ENCODE results near the gene DPH1. TPM values are rescaled to one million over a fixed set of nuclear protein-coding genes. Genes with fewer than 3 reads are reported as not detected.
A peak's percentile ranks its signal among the peaks of the same experiment; 100 is the strongest.

Gene DPH1
- total and polyA plus RNA-seq, 2 of the 4 experiments (the other 2 are of a cell fraction) = 24.4 to 49.9 TPM

DNA sequence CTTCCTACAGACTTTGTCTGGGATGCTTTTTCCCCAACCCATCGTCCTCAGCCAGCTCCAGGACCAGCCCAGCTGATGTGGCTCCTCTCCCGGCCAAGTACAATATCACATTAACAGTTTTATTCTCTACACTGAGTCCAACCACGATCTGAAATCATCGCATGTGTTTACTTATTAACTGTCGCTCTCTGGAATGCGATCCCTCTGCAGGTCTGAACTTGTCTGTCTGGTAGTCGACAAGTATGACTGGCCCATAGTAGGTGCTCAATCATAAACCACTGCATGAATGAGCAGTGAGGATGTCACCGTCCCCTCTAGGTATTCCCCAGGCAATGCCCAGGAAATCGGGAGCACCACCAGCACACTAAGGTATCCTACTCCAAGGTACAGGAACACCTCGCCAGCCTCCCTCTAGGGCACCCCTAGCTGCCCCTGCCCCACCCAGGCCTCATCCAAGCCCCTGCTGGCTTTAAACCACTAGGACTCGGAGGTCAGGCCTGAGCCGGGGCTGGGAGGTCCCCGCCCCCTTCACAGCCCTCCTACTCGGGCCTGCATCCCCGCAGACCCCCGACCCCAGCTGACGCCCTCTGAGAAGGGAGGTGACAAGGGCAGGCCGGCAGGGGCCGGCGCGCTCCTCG lies 32.5 kb upstream of the DPH1 start:
- Histone ChIP-seq H3K4me2 (ENCODE audit: low read depth, low read length) (no peak overlapping the region), H3K4me1 (ENCODE audit: control insufficient read depth, insufficient read depth, low read length) (peaks cover 11% of the 10 kb centered on the region)
- POLR2A ChIA-PET (ENCODE audit: unreplicated experiment) = no interaction called here

More for the DNA sequence above, 32.5 kb upstream of the DPH1 start:
- no peaks in the 10 kb centered on the region for H3K36me3 ChIP-seq (ENCODE audit: control insufficient read depth, insufficient read depth, low read length)
- no peak overlapping the region for H2BK120ac ChIP-seq (ENCODE audit: low read depth, low read length)
- H3K14ac ChIP-seq (replicated peaks; ENCODE audit: low read depth, low read length) = no peak overlapping the region
- intact Hi-C loops (cut with micrococcal nuclease) (no loop called here), in situ Hi-C loops (cut with MboI; ENCODE audit: low sequenced_read_pairs) (no loop called here), dilution Hi-C loops (cut with HindIII; ENCODE audit: low sequenced_read_pairs, unreplicated experiment) (no loop called here)
- H4K20me1 ChIP-seq (ENCODE audit: insufficient read depth, low read length) = no peaks in the 10 kb centered on the region
- H3K79me1 ChIP-seq (ENCODE audit: low read depth in 1 of 2, low read length in 2 of 2) = no peaks in the 10 kb centered on the region
- no peak overlapping the region for H3K9ac ChIP-seq (ENCODE audit: low read depth, low read length)
- H3K23ac ChIP-seq (ENCODE audit: low read depth, low read length) = no peak overlapping the region
- ATAC-seq (ENCODE audit: low read depth) = no peak
- H2AK5ac ChIP-seq (ENCODE audit: low read depth, low read length) = no peak overlapping the region; the same call in 1 of the 2 replicates
- H3K4me3 ChIP-seq (ENCODE audit: insufficient read depth, low read depth, low read length) = no peak overlapping the region
- CTCF ChIA-PET = no interaction called here
- H3K27ac ChIP-seq (ENCODE audit: insufficient read depth, low read length) = no peak overlapping the region
- H3K9me3 ChIP-seq (ENCODE audit: control insufficient read depth, insufficient read depth, low read length) = no peaks in the 10 kb centered on the region
- no peak overlapping the region for H4K5ac ChIP-seq (ENCODE audit: low read depth, low read length)
- H2BK5ac ChIP-seq (ENCODE audit: low read depth, low read length, poor library complexity, severe bottlenecking) = no peak overlapping the region
- no peak overlapping the region for H3K56ac ChIP-seq (ENCODE audit: extremely low read depth, insufficient read depth, low read length)
- WGBS, 2 experiments (ENCODE audit: extremely low coverage in 2 of 2, insufficient read length in 1 of 2) = 58% methylated on average over 7 of the region's 22 CpGs; no CpG with 5 or more reads in 1 of the 2 experiments
- no peak for DNase-seq
- H2AFZ ChIP-seq (replicated peaks; ENCODE audit: low read length, poor library complexity) = peak overlapping the region; percentile 35
- H2BK20ac ChIP-seq (ENCODE audit: low read depth, low read length) = no peak overlapping the region
- no TSS peak for BruUV-seq (replicated peaks)
- H3K18ac ChIP-seq (ENCODE audit: low read depth, low read length) = no peak overlapping the region
- H2AK9ac ChIP-seq (replicated peaks; ENCODE audit: low read depth, low read length, poor library complexity) = peak overlapping the region; percentile 12
- no peaks in the 10 kb centered on the region for H3K9me1 ChIP-seq (ENCODE audit: insufficient read depth, low read length)
- TF ChIP-seq, protein P1, sequence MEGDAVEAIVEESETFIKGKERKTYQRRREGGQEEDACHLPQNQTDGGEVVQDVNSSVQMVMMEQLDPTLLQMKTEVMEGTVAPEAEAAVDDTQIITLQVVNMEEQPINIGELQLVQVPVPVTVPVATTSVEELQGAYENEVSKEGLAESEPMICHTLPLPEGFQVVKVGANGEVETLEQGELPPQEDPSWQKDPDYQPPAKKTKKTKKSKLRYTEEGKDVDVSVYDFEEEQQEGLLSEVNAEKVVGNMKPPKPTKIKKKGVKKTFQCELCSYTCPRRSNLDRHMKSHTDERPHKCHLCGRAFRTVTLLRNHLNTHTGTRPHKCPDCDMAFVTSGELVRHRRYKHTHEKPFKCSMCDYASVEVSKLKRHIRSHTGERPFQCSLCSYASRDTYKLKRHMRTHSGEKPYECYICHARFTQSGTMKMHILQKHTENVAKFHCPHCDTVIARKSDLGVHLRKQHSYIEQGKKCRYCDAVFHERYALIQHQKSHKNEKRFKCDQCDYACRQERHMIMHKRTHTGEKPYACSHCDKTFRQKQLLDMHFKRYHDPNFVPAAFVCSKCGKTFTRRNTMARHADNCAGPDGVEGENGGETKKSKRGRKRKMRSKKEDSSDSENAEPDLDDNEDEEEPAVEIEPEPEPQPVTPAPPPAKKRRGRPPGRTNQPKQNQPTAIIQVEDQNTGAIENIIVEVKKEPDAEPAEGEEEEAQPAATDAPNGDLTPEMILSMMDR (conservative IDR thresholded peaks at IDR 0.05; ENCODE audit: low read depth, low read length) = no peak
- TF ChIP-seq RAD21 (IDR thresholded peaks at IDR 0.05; ENCODE audit: low read length) (no peak), RFX5 (IDR thresholded peaks at IDR 0.05; ENCODE audit: low read depth, low read length) (no peak), BHLHE40 (IDR thresholded peaks at IDR 0.05; ENCODE audit: low read depth, low read length) (no peak), SMC3 (IDR thresholded peaks at IDR 0.05; ENCODE audit: low read depth, low read length) (no peak), CEBPB (IDR thresholded peaks at IDR 0.05; ENCODE audit: low read depth, low read length) (no peak), NFE2L2 (IDR thresholded peaks at IDR 0.05; ENCODE audit: low read depth, low read length) (no peak), MXI1 (IDR thresholded peaks at IDR 0.05; ENCODE audit: borderline replicate concordance, low read depth, low read length) (no peak), MAFK (IDR thresholded peaks at IDR 0.05; ENCODE audit: low read depth, low read length) (no peak), RCOR1 (IDR thresholded peaks at IDR 0.05; ENCODE audit: insufficient replicate concordance, low read length) (no peak), ELK1 (IDR thresholded peaks at IDR 0.05; ENCODE audit: borderline replicate concordance, low read depth, low read length) (no peak)
- H4K91ac ChIP-seq (ENCODE audit: insufficient read depth, low read depth, low read length) = no peak overlapping the region
- peaks cover 15% of the 10 kb centered on the region for H3K27me3 ChIP-seq (ENCODE audit: control insufficient read depth, insufficient read depth, low read length)
- H2BK15ac ChIP-seq (ENCODE audit: low read depth, low read length) = no peak overlapping the region
- H3K4ac ChIP-seq (ENCODE audit: low read depth, low read length) = peak overlapping the region; percentile 8; the same call in 1 of the 2 replicates
- H4K8ac ChIP-seq (ENCODE audit: low read depth in 2 of 2, low read length in 2 of 2) = peak overlapping the region in 1 of 2 experiments; percentile 72; a peak in 1 of 4 replicates
